ENCODE data around the gene CTNNA3.

Gene CTNNA3

GRCh38 chr10:66329147-66329546 lies 1366.8 kb downstream of the CTNNA3 start:
- ATAC-seq (ENCODE audit: low read depth) (no peak), DNase-seq (ENCODE audit: low spot score) (no peak)
- no peaks in the 10 kb centered on the region for H3K27me3 ChIP-seq (ENCODE audit: insufficient read depth, poor library complexity, severe bottlenecking)
- H3K27ac ChIP-seq (ENCODE audit: poor library complexity, severe bottlenecking), result no peak overlapping the region
- no peaks in the 10 kb centered on the region for H3K9me3 ChIP-seq (ENCODE audit: severe bottlenecking)
- TF ChIP-seq, protein P1, sequence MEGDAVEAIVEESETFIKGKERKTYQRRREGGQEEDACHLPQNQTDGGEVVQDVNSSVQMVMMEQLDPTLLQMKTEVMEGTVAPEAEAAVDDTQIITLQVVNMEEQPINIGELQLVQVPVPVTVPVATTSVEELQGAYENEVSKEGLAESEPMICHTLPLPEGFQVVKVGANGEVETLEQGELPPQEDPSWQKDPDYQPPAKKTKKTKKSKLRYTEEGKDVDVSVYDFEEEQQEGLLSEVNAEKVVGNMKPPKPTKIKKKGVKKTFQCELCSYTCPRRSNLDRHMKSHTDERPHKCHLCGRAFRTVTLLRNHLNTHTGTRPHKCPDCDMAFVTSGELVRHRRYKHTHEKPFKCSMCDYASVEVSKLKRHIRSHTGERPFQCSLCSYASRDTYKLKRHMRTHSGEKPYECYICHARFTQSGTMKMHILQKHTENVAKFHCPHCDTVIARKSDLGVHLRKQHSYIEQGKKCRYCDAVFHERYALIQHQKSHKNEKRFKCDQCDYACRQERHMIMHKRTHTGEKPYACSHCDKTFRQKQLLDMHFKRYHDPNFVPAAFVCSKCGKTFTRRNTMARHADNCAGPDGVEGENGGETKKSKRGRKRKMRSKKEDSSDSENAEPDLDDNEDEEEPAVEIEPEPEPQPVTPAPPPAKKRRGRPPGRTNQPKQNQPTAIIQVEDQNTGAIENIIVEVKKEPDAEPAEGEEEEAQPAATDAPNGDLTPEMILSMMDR (IDR thresholded peaks at IDR 0.05; ENCODE audit: poor library complexity, severe bottlenecking), result no peak
- no peaks in the 10 kb centered on the region for H3K36me3 ChIP-seq (ENCODE audit: low read depth)
- H3K4me1 ChIP-seq (ENCODE audit: insufficient read depth, poor library complexity, severe bottlenecking), result no peaks in the 10 kb centered on the region
- no peak overlapping the region for H3K4me3 ChIP-seq (ENCODE audit: severe bottlenecking)

DNA sequence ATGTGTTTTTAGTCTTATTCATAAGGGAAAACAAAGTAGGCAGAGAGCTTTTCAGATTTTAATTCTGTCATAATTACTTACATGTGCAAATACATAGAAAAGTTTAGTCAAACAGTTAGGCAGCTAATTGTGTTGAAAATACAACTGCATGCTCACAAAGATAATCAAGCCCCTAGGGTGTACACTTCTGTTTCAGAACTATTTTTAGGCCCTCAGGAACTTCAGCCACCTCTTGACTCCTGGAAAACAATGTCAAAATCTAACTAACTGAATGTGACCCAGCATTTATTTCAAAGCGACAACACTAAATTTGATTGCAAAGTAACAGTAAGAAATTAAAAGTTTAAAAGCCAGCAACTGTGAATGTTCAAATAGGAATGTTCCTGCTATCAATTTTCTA lies 1369.1 kb downstream of the CTNNA3 start:
- H3K27me3 ChIP-seq (ENCODE audit: insufficient read depth, poor library complexity, severe bottlenecking), result no peaks in the 10 kb centered on the region
- H3K36me3 ChIP-seq (ENCODE audit: low read depth), result no peaks in the 10 kb centered on the region
- ATAC-seq (ENCODE audit: low read depth), result no peak
- no peaks in the 10 kb centered on the region for H3K9me3 ChIP-seq (ENCODE audit: severe bottlenecking)
- no peaks in the 10 kb centered on the region for H3K4me1 ChIP-seq (ENCODE audit: insufficient read depth, poor library complexity, severe bottlenecking)
- no peak overlapping the region for H3K4me3 ChIP-seq (ENCODE audit: severe bottlenecking)
- TF ChIP-seq, protein P1 (IDR thresholded peaks at IDR 0.05; ENCODE audit: poor library complexity, severe bottlenecking), result no peak
- no peak overlapping the region for H3K27ac ChIP-seq (ENCODE audit: poor library complexity, severe bottlenecking)
- DNase-seq (ENCODE audit: low spot score), result no peak

DNA sequence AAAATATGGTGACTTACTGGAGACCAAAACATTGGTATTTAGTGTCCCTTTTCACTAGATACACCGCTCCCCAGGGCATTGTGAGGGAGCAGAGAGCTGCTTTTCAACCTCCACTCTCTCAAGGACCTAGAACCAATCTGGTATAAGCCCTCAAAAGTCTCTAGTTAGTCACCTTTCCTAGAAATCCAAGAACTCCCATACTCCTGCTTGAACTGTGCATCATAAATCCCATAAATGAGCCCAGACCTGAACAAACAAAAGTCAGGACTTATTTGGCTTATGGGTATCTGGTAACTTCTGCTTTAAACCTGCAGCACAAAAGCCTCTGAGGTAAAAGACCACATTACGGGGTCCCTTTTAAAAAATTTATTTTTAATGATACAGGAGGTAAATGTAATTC lies 1373.2 kb downstream of the CTNNA3 start:
- DNase-seq (ENCODE audit: low spot score), result no peak
- H3K4me3 ChIP-seq (ENCODE audit: severe bottlenecking), result no peak overlapping the region
- no peaks in the 10 kb centered on the region for H3K27me3 ChIP-seq (ENCODE audit: insufficient read depth, poor library complexity, severe bottlenecking)
- H3K9me3 ChIP-seq (ENCODE audit: severe bottlenecking), result no peaks in the 10 kb centered on the region
- H3K36me3 ChIP-seq (ENCODE audit: low read depth), result no peaks in the 10 kb centered on the region
- TF ChIP-seq, protein P1 (IDR thresholded peaks at IDR 0.05; ENCODE audit: poor library complexity, severe bottlenecking), result no peak
- no peak for ATAC-seq (ENCODE audit: low read depth)
- H3K4me1 ChIP-seq (ENCODE audit: insufficient read depth, poor library complexity, severe bottlenecking), result no peaks in the 10 kb centered on the region
- no peak overlapping the region for H3K27ac ChIP-seq (ENCODE audit: poor library complexity, severe bottlenecking)

- Histone ChIP-seq H3K4me3 (ENCODE audit: severe bottlenecking) (no peak overlapping the region), H3K27me3 (ENCODE audit: insufficient read depth, poor library complexity, severe bottlenecking) (no peaks in the 10 kb centered on the region), H3K36me3 (ENCODE audit: low read depth) (no peaks in the 10 kb centered on the region), H3K27ac (ENCODE audit: poor library complexity, severe bottlenecking) (no peak overlapping the region), H3K4me1 (ENCODE audit: insufficient read depth, poor library complexity, severe bottlenecking) (no peaks in the 10 kb centered on the region), H3K9me3 (ENCODE audit: severe bottlenecking) (no peaks in the 10 kb centered on the region)
- TF ChIP-seq, protein P1 (IDR thresholded peaks at IDR 0.05; ENCODE audit: poor library complexity, severe bottlenecking), result no peak
- ATAC-seq (ENCODE audit: low read depth), result no peak
- no peak for DNase-seq (ENCODE audit: low spot score)
Measured at GRCh38 chr10:66321723-66322665, 1374.0 kb downstream of the CTNNA3 start.

GRCh38 chr10:66318761-66319160 lies 1377.2 kb downstream of the CTNNA3 start:
- Histone ChIP-seq H3K4me1 (ENCODE audit: insufficient read depth, poor library complexity, severe bottlenecking) (no peaks in the 10 kb centered on the region), H3K4me3 (ENCODE audit: severe bottlenecking) (no peak overlapping the region), H3K27me3 (ENCODE audit: insufficient read depth, poor library complexity, severe bottlenecking) (no peaks in the 10 kb centered on the region), H3K9me3 (ENCODE audit: severe bottlenecking) (no peaks in the 10 kb centered on the region), H3K36me3 (ENCODE audit: low read depth) (no peaks in the 10 kb centered on the region), H3K27ac (ENCODE audit: poor library complexity, severe bottlenecking) (no peak overlapping the region)
- TF ChIP-seq, protein P1 (IDR thresholded peaks at IDR 0.05; ENCODE audit: poor library complexity, severe bottlenecking), result no peak
- DNase-seq (ENCODE audit: low spot score) (no peak), ATAC-seq (ENCODE audit: low read depth) (no peak)
